HG02642 (cell line): ENCODE measurements around the gene CLDN14.

Source experiments
- ATAC-seq: cut with Tn5 transposase; IDR thresholded peaks from one replicate; pipeline ENCODE4 v1.9.1; 2021; ENCODE audit warnings: mild to moderate bottlenecking; ENCODE audit not compliant: unreplicated experiment, poor library complexity

The CLDN14 gene

GRCh38 chr21:36436829-36437744, 42.8 kb downstream of the CLDN14 start:
- no peak for ATAC-seq

GRCh38 chr21:36434144-36434543, 45.8 kb downstream of the CLDN14 start:
- ATAC-seq = no peak

- no peak for ATAC-seq
These were observed 46.7 kb downstream of the CLDN14 start for GRCh38 chr21:36433059-36433709.

GRCh38 chr21:36431252-36431651, 48.7 kb downstream of the CLDN14 start:
- no peak for ATAC-seq

- ATAC-seq = no peak
These were observed 49.1 kb downstream of the CLDN14 start for GRCh38 chr21:36430841-36431240.

- ATAC-seq = peak; percentile 86
These were observed 49.9 kb downstream of the CLDN14 start for GRCh38 chr21:36429947-36430546.

GRCh38 chr21:36428761-36429432, 51.0 kb downstream of the CLDN14 start:
- no peak for ATAC-seq

- ATAC-seq = no peak
These were observed 52.4 kb downstream of the CLDN14 start for GRCh38 chr21:36427502-36427901.

- no peak for ATAC-seq
These were observed 54.6 kb downstream of the CLDN14 start for GRCh38 chr21:36425286-36425685.

GRCh38 chr21:36424592-36424991, 55.3 kb downstream of the CLDN14 start:
- ATAC-seq = no peak

- no peak for ATAC-seq
These were observed 56.0 kb downstream of the CLDN14 start for GRCh38 chr21:36423771-36424433.

GRCh38 chr21:36422279-36423098, 57.4 kb downstream of the CLDN14 start:
- no peak for ATAC-seq

- ATAC-seq = no peak
These were observed 59.2 kb downstream of the CLDN14 start for GRCh38 chr21:36420571-36421339.

GRCh38 chr21:36419996-36420395, 59.9 kb downstream of the CLDN14 start:
- ATAC-seq = no peak

- ATAC-seq = no peak
These were observed 60.7 kb downstream of the CLDN14 start for GRCh38 chr21:36419241-36419640.

- ATAC-seq = no peak
These were observed 64.5 kb downstream of the CLDN14 start for GRCh38 chr21:36415375-36415774.

GRCh38 chr21:36412916-36413315, 67.0 kb downstream of the CLDN14 start:
- ATAC-seq = no peak

- no peak for ATAC-seq
These were observed 68.6 kb downstream of the CLDN14 start for GRCh38 chr21:36411301-36411700.
